ENCODE measurements around the gene CD5L. TPM values are rescaled to one million over a fixed set of nuclear protein-coding genes. Genes with fewer than 3 reads are reported as not detected.

Gene CD5L
- total RNA-seq, result not detected in 2 replicates

GRCh38 chr1:157841708-157842107 lies at the start of gene CD5L:
TSS of gene CD5L (minus strand) at chr1:157841808. CDS start at chr1:157841701, 107 bp downstream.

GRCh38 chr1:157819896-157820295 lies 21.7 kb downstream of the CD5L start, which contains the start of gene FCRL1:
TSS of gene FCRL1 (minus strand) at chr1:157820120. CDS start at chr1:157820037, 83 bp downstream.

Other genes starting within 250 kb of the CD5L start
- not detected in 2 replicates for gene FCRL4, start 243.7 kb downstream of the CD5L start, total RNA-seq
- not detected in 2 replicates for gene FCRL3, start 141.0 kb downstream of the CD5L start, total RNA-seq
- not detected in 2 replicates for gene FCRL2, start 64.7 kb downstream of the CD5L start, total RNA-seq
- gene FCRL1, start 21.7 kb downstream of the CD5L start, total RNA-seq, result not detected in 2 replicates
- 49.7 and 65.4 TPM in 2 replicates for gene KIRREL1, start 151.8 kb upstream of the CD5L start, total RNA-seq

All from airway epithelial cell (primary cell).